MM.1S (cell line): ENCODE results near the gene DFFB.

Experiments
- DNase-seq: peaks from one replicate; pipeline ENCODE4 v3.0.0-alpha.2; 2015
- H2AFZ ChIP-seq: fragments of 300-600 bp; sonication (generic); 2 replicates; pipeline ENCODE4 v1.6.0; 2016; ENCODE audit warnings: antibody characterized with exemption, low read length
- H3F3A ChIP-seq: fragments of 300-600 bp; sonication (generic); 2 replicates; pipeline ENCODE4 v1.6.1; 2016; ENCODE audit warnings: mild to moderate bottlenecking, antibody characterized with exemption, low read length, moderate library complexity, mixed read lengths; ENCODE audit not compliant: insufficient read depth
- H3K27ac ChIP-seq: fragments of 300-600 bp; sonication (generic); 2 replicates; pipeline ENCODE4 v1.5.1; 2016; ENCODE audit warnings: mild to moderate bottlenecking, low read length
- H3K27me3 ChIP-seq: fragments of 300-600 bp; sonication (generic); replicated peaks from 2 replicates; pipeline ENCODE4 v1.6.0; 2016; ENCODE audit warnings: low read length; ENCODE audit not compliant: insufficient read depth
- H3K36me3 ChIP-seq: fragments of 300-600 bp; sonication (generic); replicated peaks from 2 replicates; pipeline ENCODE4 v1.6.1; 2016; ENCODE audit warnings: mild to moderate bottlenecking, low read length, mixed read lengths; ENCODE audit not compliant: insufficient read depth
- H3K4me1 ChIP-seq: fragments of 300-600 bp; sonication (generic); 2 replicates; pipeline ENCODE4 v1.6.1; 2016; ENCODE audit warnings: low read length, mixed read lengths
- H3K4me2 ChIP-seq: fragments of 300-600 bp; sonication (generic); 2 replicates; pipeline ENCODE4 v1.6.0; 2016; ENCODE audit warnings: low read depth, low read length
- H3K4me3 ChIP-seq: fragments of 300-600 bp; sonication (generic); 2 replicates; pipeline ENCODE4 v1.5.1; 2016; ENCODE audit warnings: low read length, mixed read lengths
- H3K79me2 ChIP-seq: fragments of 300-600 bp; sonication (generic); 2 replicates; pipeline ENCODE4 v1.6.1; 2016; ENCODE audit warnings: mixed run types, low read length, mixed read lengths
- H3K9ac ChIP-seq: fragments of 300-600 bp; sonication (generic); 2 replicates; pipeline ENCODE4 v1.6.1; 2016; ENCODE audit warnings: low read length, mixed read lengths
- H3K9me2 ChIP-seq: fragments of 300-600 bp; sonication (generic); replicated peaks from 2 replicates; pipeline ENCODE4 v1.6.1; 2016; ENCODE audit warnings: mild to moderate bottlenecking, low read length, mixed read lengths; ENCODE audit not compliant: insufficient read depth
- H3K9me3 ChIP-seq: fragments of 300-600 bp; sonication (generic); replicated peaks from 2 replicates; pipeline ENCODE4 v1.6.1; 2016; ENCODE audit warnings: mild to moderate bottlenecking, low read length, mixed read lengths; ENCODE audit not compliant: insufficient read depth
- H4K20me1 ChIP-seq: fragments of 300-600 bp; sonication (generic); 2 replicates; pipeline ENCODE4 v1.6.1; 2016; ENCODE audit warnings: mild to moderate bottlenecking, low read length, moderate library complexity, mixed read lengths; ENCODE audit not compliant: insufficient read depth
- EZH2 ChIP-seq: fragments of 300-600 bp; sonication (generic); optimal IDR thresholded peaks from 2 replicates; pipeline ENCODE3; 2017; ENCODE audit warnings: low read depth, mild to moderate bottlenecking, antibody characterized with exemption, low read length, mixed read lengths
- EZH2phosphoT487 ChIP-seq: fragments of 300-600 bp; sonication (generic); IDR thresholded peaks from 2 replicates; pipeline ENCODE4 v1.6.1; 2018; ENCODE audit warnings: antibody characterized with exemption, low read length
- TF ChIP-seq, protein P1 (sequence below): fragments of 300-600 bp; sonication (generic); IDR thresholded peaks from 2 replicates; pipeline ENCODE4 v1.5.1; 2016; ENCODE audit warnings: antibody characterized with exemption, low read length, mixed read lengths

Gene DFFB

GRCh38 chr1:3871451-3871805, 14.2 kb downstream of the DFFB start:
- TF ChIP-seq EZH2phosphoT487: no peak
- TF ChIP-seq EZH2: no peak
- TF ChIP-seq, protein P1, sequence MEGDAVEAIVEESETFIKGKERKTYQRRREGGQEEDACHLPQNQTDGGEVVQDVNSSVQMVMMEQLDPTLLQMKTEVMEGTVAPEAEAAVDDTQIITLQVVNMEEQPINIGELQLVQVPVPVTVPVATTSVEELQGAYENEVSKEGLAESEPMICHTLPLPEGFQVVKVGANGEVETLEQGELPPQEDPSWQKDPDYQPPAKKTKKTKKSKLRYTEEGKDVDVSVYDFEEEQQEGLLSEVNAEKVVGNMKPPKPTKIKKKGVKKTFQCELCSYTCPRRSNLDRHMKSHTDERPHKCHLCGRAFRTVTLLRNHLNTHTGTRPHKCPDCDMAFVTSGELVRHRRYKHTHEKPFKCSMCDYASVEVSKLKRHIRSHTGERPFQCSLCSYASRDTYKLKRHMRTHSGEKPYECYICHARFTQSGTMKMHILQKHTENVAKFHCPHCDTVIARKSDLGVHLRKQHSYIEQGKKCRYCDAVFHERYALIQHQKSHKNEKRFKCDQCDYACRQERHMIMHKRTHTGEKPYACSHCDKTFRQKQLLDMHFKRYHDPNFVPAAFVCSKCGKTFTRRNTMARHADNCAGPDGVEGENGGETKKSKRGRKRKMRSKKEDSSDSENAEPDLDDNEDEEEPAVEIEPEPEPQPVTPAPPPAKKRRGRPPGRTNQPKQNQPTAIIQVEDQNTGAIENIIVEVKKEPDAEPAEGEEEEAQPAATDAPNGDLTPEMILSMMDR: no peak
- H4K20me1 ChIP-seq: no peaks in the 10 kb centered on the region
- no peak overlapping the region for H3K9ac ChIP-seq
- H3K27me3 ChIP-seq: no peaks in the 10 kb centered on the region
- H3K4me2 ChIP-seq: no peak overlapping the region
- no peaks in the 10 kb centered on the region for H3K9me3 ChIP-seq
- no peaks in the 10 kb centered on the region for H3K9me2 ChIP-seq
- no peaks in the 10 kb centered on the region for H3K4me1 ChIP-seq
- no peak overlapping the region for H3K27ac ChIP-seq
- no peak for DNase-seq
- no peak overlapping the region for H3K4me3 ChIP-seq
- no peaks in the 10 kb centered on the region for H3K79me2 ChIP-seq
- H3F3A ChIP-seq: no peaks in the 10 kb centered on the region
- no peak overlapping the region for H2AFZ ChIP-seq
- H3K36me3 ChIP-seq: no peaks in the 10 kb centered on the region

- Histone ChIP-seq H3K9ac (no peak overlapping the region), H3K9me3 (no peaks in the 10 kb centered on the region), H4K20me1 (no peaks in the 10 kb centered on the region), H3F3A (no peaks in the 10 kb centered on the region), H3K4me3 (no peak overlapping the region), H3K4me1 (no peaks in the 10 kb centered on the region), H3K79me2 (no peaks in the 10 kb centered on the region), H3K27me3 (no peaks in the 10 kb centered on the region), H3K36me3 (no peaks in the 10 kb centered on the region), H3K9me2 (no peaks in the 10 kb centered on the region), H2AFZ (no peak overlapping the region), H3K4me2 (no peak overlapping the region), H3K27ac (no peak overlapping the region)
- DNase-seq: no peak
- TF ChIP-seq EZH2phosphoT487 (no peak), EZH2 (no peak)
- TF ChIP-seq, protein P1: no peak
Measured at GRCh38 chr1:3872546-3872945, 15.3 kb downstream of the DFFB start.

DNA sequence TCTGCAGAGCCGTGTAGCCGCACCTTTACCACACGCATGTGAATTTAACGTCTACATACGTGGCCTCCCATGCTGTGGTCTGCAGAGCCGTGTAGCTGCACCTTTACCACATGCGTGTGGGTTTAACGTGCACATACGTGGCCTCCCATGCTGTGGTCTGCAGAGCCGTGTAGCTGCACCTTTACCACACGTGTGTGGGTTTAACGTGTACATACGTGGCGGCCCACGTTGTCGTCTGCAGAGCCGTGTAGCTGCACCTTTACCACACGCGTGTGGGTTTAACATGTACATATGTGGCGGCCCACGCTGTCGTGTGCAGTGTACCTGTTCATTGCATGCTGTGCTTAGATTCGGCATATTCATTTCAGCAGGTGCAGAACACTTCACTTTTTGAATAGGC, 17.5 kb downstream of the DFFB start:
- Histone ChIP-seq H4K20me1 (no peaks in the 10 kb centered on the region), H3K4me1 (no peaks in the 10 kb centered on the region), H3K4me3 (no peak overlapping the region), H3K9ac (no peak overlapping the region), H3K27ac (no peak overlapping the region), H3K27me3 (no peaks in the 10 kb centered on the region), H3K9me3 (no peaks in the 10 kb centered on the region), H2AFZ (no peak overlapping the region), H3F3A (no peaks in the 10 kb centered on the region), H3K36me3 (no peaks in the 10 kb centered on the region), H3K4me2 (no peak overlapping the region), H3K79me2 (no peaks in the 10 kb centered on the region), H3K9me2 (no peaks in the 10 kb centered on the region)
- TF ChIP-seq EZH2 (no peak), EZH2phosphoT487 (no peak)
- TF ChIP-seq, protein P1: no peak
- DNase-seq: no peak

DNA sequence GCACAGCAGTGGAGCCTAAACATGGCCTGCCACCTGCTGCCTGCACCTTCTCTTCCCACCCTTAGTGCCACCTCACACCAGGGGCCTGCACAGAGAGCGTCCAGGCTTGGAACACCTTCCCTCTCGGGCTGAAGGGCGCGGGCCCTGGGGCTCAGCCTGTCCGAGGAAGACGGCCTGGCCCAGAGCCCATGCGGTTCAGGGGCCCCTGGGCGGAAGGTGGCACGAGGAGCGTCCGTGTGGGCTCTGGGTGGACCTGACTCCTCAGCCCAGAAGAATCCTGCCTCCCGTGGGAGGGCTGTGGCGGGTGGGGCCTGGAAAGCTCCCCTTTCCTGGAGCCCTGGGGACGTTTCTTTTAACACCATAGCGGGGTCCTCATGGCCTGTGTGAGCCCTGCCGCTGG, 19.4 kb downstream of the DFFB start:
- Histone ChIP-seq H3K36me3 (no peaks in the 10 kb centered on the region), H3K4me2 (no peak overlapping the region), H2AFZ (no peak overlapping the region), H3K79me2 (no peaks in the 10 kb centered on the region), H3K9ac (no peak overlapping the region), H3K4me3 (no peak overlapping the region), H3K27ac (no peak overlapping the region), H3K27me3 (no peaks in the 10 kb centered on the region), H3K9me2 (no peaks in the 10 kb centered on the region), H3F3A (no peaks in the 10 kb centered on the region), H3K4me1 (no peaks in the 10 kb centered on the region), H3K9me3 (no peaks in the 10 kb centered on the region), H4K20me1 (no peaks in the 10 kb centered on the region)
- TF ChIP-seq EZH2: no peak
- TF ChIP-seq, protein P1: no peak
- no peak for TF ChIP-seq EZH2phosphoT487
- DNase-seq: no peak
